Hematopoietic multipotent progenitor cell treated with erythropoietin and hydrocortisone succinate and interleukin-3 and kit ligand, for 4 days (in vitro differentiated cells): ENCODE measurements around the gene EPB41L5.
"Not testable (repeated sequence)": the region's sequence is repeated elsewhere in the genome, so short reads cannot be mapped to it uniquely, and the experiment has no call there.

Experiments used
- DNase-seq: peaks from one replicate; pipeline ENCODE4 v3.0.0-alpha.2; 2015

EPB41L5 gene

DNA sequence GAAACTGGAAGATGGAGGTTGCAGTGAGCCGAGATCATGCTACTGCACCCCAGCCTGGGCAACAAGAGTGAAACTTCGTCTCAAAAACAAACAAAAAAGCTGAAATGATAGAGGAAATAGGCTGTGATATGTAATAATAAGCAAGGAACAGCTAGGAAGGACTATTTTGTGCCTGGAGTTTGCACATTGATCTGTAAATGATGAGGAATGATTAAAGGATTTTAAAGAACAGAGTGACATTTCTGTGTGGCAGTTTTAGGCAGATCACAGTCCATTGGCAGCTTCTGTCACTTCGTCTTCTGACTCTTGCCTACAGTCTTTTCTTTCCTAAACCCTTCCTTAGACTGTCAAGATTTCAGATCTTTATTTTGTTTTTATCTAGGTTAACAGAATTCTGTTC, 19.4 kb downstream of the EPB41L5 start:
- DNase-seq: no peak

DNA sequence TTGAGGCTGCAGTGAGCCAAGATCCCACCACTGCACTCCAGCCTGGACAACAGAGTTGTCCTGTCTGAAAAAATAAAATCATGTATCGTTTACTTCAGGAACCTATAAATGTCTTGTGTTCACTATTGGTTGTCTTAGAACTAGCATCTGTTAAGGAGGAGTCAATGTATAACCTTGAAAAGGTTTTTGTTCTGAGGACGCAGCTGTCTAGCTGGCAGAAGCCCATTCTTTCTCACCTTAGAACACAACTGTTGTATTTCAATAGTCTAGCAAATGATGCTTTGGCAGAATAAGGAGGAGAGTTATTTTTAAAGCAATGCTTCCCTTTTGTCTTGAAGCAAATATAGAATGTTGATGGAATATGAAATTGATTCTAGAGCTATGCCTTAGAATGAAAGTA, 21.1 kb downstream of the EPB41L5 start:
- no peak for DNase-seq

DNA sequence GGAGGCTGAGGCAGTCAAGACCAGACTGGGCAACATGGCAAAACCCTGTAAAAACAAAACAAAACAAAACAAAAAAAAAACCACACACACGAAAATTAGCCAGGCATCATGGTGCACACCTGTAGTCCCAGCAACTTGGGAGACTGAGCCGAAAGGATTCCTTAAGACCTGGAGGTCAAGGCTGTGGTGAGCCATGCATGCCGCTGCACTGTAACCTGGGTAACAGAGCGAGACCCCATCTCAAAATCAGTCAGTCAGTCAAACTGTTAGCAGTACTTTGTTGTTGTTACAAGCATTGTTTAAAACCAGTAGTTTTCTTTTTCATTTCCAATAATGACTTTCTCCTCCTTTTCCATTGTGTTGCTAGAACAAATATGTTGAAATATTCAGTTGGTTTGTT, 21.7 kb downstream of the EPB41L5 start:
- no peak for DNase-seq

DNA sequence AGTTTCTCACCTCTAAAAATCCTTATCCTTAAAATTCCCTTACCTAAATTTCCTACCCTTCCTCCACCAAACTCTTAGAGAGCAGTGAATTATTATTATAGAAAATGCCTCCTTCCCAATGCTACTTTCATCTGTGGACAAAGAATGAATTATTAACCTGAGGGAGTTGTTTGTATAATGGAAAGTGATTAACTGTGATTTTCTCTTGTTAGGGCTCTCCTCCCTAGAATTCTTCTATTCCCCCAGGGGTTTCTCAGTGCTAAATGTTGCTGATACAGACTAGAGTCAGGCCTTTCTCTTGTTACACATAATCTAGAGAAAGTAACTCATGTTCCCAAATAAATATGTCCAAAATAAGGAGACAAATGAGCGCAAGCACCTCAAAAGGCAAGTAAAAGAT, 23.3 kb downstream of the EPB41L5 start:
- no peak for DNase-seq

DNA sequence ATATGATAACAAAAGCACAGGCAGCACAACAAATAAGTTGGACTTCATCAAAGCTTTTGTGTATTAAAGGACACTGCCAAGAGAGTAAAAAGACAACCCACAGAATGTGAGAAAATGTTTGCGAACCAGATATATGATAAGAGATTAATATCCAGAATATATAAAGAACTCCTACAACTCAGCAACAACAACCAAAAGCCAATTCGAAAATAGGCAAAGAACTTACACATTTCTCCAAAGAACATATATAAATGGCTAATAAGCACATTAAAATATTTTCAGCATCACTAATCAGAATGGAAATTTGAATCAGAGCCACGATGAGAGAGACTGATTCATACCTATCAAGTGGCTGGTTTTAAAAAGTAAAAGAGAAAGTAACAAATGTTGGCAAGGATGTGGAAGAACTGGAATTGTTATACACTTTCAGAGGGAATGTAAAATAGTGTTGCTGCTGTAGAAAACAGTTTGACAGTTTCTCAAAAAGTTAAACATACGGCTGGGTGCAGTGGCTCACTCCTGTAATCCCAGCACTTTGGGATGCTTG, 25.2 kb downstream of the EPB41L5 start:
- DNase-seq: no peak

DNA sequence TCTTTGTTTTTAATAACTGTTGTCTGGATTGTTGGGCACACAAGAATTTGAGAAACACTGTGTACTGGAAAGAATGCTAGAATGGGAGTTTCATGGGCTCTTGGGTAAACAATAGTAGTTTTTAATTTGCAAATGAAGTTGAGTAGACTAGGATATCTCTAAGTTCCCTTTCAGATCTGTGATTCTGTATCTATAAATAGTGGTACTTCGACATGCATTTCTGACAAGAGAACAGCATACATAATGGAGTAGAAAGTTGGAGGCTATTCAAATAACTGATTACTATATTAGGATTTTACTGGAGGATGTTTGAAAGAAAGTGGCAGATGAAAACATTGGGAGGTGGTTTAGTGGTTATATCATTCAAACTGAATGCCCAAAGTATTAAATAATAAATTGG, 29.5 kb downstream of the EPB41L5 start:
- DNase-seq: no peak

DNA sequence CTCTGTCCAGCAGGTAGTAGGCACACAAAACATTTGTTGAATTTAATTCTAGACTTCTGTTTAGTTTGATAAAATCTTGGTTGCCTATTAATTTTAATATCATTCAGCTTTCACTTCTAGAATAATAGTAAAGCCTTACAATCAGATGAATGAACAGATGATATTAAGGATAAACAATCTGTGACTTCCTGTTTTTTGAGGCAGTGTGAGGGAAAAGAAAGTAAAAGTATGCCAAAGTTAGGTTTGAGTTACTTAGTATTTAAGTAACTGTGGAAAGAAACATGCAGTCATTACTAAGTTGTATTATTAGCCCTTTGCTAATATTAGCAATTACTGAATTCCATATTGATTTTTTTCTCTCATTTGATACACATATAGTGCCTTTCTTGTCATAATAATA, 31.5 kb downstream of the EPB41L5 start:
- peak; percentile 8 for DNase-seq

DNA sequence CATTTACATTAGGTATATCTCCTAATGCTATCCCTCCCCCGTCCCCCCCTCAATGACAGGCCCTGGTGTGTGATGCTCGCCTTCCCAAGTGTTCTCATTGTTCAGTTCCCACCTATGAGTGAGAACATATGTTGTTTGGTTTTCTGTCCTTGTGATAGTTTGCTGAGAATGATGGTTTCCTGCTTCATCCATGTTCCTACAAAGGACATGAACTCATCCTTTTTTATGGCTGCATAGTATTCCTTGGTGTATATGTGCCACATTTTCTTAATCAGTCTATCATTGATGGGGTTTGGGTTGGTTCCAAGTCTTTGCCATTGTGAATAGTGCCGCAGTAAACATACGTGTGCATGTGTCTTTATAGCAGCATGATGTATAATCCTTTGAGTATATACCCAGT, 32.9 kb downstream of the EPB41L5 start:
- not testable (repeated sequence) for DNase-seq

DNA sequence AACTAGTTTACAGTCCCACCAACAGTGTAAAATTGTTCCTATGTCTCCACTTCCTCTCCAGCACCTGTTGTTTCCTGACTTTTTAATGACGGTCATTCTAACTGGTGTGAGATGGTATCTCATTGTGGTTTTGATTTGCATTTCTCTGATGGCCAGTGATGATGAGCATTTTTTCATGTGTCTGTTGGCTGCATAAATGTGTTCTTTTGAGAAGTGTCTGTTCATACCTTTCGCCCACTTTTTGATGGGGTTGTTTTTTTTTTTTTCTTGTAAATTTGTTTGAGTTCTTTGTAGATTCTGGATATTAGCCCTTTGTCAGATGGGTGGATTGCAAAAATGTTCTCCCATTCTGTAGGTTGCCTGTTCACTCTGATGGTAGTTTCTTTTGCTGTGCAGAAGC, 33.4 kb downstream of the EPB41L5 start:
- not testable (repeated sequence) for DNase-seq

DNA sequence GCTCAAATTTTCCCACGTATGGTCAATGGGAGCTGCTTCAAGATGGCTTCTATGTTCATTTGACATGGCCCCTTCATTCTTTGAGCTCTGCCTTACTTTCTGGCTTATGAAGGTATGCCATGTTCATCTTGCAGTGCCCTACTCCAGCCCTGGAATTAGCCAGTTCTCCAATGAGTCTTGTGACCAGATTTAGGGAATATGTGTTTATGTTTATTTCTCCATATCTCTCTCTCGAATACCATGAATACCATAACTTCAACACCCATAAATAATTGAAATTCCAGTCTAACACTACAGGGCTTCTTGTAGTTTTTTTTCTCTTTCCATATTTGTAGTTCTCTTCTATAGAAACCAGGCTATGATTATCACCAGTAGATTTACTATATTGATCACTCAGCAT, 39.7 kb downstream of the EPB41L5 start:
- no peak for DNase-seq

DNA sequence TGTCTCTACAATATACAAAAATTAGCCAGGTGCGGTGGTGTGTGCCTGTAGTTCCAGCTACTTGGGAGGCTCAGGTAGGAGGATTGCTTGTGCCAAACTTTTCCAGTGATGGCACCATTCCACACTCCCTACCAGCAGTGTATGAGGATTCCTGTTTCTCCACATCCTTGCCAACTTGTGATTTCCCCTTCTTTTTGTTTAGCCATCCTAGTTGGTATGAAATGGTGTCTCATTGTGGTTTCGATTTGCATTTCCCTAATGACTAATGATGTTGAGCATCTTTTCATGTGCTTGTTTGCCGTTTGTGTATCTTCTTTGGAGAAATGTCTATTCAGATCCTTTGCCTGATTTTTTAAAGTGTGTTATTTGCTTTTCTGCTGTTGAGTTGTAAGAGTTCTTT, 41.0 kb downstream of the EPB41L5 start:
- no peak for DNase-seq

DNA sequence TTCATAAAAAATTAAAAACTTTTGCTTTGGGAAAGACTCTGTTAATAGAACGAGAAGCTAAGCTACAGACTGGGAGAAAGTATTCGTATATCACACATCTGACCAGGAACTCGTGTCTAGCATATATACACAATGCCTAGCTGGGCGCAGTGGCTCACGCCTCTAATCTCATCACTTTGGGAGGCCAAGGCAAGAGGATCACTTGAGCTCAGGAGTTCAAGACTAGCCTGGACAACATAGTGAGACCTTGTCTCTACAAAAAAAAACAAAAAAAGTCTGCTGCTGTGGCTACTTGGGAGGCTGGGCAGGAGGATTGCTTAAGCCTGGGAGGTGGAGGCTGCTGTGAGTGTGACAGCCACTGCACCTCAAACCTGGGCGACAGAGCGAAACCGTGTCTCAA, 46.6 kb downstream of the EPB41L5 start:
- DNase-seq: no peak

DNA sequence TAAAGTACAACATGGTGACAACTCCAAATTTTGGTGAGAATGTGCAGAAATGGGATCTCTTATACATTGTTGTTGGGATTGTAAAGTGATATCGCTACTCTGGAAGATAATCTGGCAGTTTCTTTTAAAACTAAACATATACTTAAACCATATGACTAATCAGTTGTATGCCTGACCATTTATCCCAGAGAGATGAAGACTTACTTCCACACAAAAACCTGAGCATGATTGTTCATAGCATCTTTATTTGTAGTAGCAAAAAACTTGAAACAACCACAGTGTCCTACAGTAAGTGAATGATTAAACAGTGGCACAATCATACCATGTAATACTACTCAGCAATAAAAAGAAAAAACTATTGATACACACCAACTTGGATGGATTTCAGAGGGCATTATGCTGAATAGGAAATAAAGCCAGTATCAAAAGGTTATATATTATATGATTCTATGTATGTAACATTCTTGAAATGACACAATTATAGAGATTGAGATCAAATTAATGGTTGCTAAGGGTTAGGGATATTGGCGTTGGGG, 47.3 kb downstream of the EPB41L5 start:
- DNase-seq: no peak

DNA sequence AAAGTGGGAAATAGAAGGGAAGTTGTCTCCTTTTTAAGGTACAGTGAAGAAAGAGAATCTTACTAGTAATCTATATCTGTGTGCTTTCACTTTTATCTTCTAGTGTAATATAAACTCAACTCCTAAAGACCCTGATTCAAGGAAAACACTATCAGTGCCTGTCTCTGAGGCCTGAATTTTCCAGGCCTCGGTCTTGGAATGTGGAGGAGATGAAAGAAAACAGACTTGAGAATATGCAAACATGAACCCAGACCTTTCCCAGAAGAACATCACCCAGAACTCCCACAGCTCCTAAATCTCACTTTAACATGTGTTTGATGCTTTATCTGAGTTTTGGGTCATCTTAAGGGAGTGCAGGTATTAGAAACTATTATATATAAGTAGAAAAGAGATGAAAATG, 51.8 kb downstream of the EPB41L5 start:
- no peak for DNase-seq

DNA sequence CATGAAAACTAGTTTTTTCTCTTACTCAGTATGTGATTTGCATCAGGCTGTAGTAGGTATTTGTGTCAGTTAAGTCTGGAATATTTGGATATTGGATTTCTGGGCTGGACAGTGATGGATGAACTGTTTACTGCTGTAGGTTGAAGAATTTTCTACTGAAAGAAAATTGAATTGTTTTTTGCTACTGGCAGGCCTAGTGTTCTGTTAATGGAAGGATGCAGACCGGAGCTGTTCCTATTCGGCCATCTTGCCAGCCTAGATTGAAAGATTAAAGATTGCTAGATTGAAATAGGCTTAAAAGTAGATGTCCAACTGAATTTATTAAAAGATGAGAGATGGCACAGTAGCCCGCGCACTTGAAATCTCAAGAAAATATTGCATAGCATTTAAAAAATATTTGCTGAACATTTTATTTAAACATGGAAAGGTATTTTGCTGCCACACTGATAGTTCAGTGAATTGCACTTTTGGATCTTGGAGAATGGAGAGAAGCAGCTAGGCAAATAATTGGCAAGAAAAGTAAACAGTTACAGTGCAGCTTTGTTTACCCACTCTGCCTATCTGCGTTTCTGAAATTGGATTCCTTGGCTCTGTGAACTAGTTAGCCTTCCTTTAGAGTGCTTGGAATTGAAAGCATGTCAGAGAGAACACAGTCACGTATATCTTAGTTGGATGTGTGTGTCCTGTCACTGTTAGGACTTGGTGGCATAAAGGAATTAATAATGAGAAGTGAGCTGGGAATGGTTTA, 54.1 kb downstream of the EPB41L5 start:
- DNase-seq: no peak

DNA sequence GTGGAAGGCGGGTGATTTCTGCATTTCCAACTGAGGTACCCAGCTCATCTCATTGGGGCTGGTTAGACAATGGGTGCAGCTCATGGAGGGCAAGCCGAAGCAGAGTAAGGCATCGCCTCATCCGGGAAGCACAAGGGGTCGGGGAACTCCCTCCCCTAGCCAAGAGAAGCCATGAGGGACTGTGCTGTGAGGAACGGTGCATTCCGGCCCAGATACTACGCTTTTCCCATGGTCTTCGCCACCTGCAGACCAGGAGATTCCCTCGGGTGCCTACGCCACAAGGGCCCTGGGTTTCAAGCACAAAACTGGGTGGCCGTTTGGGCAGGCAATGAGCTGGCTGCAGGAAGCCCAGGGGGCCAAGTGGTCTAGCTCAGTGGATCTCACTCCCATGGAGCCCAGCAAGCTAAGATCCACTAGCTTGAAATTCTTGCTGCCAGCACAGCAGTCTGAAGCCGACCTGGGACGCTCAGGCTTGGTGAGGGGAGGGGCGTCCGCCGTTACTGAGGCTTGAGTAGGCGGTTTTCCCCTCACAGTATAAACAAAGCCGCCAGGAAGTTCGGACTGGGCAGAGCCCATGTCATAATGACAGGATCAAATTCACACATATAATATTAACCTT, 55.3 kb downstream of the EPB41L5 start:
- not testable (repeated sequence) for DNase-seq

DNA sequence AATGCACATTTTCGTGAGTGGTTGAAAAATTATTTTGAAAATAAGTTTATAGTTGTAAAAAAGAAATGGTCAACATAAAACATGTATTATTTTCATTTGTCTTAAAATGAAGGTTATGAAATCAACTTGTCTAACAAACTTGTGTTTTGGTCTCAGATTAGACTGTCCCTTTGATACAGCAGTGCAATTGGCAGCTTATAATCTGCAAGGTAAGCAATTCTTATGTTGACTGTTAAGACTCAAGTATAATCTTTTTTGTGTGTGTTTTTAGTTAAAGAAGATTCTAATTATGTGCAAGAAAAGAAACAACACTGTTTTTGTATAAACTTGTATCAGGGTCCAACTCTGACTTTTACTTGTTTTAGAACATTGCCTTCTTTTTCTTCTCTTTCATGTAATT, 62.7 kb downstream of the EPB41L5 start:
- DNase-seq: no peak

DNA sequence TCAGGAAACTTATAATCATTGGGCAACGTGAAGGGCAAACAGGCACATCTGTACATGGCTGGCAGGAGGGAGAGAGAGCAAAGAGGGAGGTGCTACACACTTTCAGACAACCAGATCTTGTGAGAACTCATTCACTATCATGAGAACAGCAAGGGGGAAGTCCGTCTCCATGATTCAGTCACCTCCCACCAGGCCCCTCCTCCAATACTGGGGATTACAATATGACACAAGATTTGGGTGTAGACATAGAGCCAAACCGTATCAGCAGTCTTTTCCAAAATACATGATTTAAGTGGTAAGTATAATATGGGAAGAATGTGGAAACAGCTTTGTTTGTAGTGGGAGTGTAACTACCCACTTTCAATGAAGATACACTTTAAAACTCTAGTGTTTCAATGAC, 65.0 kb downstream of the EPB41L5 start:
- DNase-seq: peak; percentile 3

DNA sequence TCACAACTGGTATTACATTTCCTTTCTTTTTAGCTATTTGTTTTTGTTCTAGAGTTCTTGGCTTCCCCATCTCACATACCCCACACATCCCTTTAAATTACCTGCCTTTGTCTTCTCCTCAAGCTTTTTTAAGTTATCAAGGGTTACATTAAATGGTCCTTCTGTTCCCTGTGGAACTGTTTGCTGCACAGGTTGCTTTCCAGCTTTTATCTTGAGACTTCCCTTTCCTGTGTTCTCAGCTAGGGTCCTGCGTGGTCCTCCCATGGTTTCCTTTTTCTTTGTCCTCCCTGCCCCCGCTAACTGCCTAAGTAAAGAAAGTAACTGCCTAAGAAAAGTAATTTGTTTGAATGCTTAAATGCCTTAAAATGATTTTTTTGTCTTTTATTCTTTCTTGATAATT, 66.8 kb downstream of the EPB41L5 start:
- DNase-seq: no peak

DNA sequence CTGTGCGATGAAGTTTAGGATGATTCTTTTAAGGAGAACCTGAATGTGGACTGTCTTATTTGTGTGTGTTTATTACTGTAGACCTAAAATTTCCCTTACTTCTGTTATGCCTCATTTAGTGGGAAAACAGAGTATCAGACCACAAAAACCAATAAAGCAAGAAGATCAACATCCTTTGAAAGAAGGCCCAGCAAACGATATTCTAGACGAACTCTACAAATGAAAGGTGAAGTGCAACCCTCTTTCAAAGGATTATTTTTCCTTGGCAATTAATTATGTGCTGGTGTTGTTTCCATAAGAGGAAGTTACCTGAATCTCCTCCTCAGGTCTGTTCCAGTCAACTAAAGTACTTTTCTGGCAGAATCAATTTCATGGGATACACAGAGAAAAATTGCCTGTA, 78.6 kb downstream of the EPB41L5 start:
- no peak for DNase-seq

DNA sequence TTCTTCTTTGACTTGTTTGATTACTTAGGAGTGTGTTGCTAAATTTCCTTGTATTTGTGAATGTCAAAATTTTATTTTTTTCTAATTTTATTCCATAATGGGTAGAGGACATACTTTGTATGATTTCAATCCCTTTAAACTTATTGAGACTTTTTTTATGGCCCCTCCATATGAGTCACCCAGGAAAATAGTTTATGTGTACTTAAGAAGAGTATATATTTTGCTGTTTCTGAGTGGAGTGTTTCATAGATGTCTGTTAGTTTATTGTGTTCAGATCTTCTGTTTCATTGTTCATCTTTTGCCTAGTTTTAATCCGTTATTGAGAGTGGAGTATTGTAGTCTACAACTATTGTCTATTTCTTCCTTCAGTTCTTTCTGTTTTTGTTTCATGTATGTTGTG, 81.9 kb downstream of the EPB41L5 start:
- no peak for DNase-seq

DNA sequence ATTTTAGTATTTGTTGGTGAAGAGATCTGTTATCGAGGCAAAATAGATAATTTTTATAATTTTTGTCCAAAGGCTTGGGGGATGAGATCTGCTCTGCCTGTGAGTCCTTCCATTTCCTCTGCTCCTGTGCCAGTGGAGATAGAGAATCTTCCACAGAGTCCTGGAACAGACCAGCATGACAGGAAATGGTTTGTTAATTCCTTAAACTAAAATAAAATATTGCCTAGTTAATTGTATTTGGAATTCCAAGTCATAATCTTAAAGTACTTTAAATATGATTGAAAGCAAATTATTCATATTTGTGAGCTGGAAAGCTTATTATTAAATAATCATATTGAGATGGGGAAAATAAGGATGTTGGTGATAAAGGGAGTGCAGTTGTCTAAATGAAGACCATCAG, 87.8 kb downstream of the EPB41L5 start:
- DNase-seq: no peak

DNA sequence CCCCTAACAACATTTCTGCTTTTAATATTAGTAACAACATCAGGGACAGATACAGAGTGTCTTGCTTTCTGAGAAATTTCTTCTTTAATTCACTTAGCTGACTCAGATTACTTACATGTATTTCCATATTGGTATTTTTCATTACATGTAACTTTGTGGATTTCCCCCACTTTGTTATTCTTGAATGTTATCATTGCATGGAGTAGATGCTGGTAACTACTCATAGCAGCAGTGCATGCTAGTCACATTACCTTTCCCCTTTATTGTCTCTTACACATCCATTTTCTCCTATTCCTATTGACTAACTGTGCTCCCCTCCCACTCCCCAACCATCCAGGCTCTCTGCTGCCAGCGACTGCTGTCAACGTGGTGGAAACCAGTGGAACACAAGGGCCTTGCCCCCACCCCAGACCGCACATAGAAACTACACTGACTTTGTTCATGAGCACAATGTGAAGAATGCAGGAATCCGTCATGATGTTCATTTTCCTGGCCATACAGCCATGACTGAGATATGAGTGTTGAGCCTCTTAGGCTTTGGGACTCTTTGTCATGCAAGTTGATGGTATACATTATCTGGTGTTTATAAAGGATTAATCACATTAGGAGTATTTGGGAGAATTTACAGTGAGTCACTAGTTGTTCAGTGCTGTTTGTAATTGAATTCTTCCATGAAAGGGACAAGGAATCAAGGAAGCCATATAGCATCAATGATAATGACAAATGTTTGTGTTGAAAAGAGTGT, 91.0 kb downstream of the EPB41L5 start:
- DNase-seq: no peak

DNA sequence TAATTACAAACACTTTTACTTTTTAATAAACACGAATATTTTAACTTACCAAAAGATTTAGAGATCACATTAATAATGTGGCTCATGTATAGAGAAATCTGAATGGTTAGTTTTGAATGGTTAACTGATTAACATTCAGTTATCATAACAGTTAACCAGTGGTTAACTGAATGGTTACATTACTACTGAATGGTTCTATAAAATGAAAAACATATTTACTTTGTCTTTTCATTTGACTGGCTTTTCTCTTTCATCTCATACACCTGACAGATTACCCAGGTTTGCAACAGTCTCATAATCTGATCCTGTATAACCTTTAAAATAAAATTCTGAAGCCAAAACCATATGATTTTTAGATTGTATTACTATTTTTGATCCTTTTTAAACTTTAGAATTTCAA, 91.9 kb downstream of the EPB41L5 start:
- no peak for DNase-seq
